Activated naive CD8-positive, alpha-beta T cell treated with anti-CD3 and anti-CD28 coated beads, Interleukin-2, amount 50 U/mL, for 16 hours (primary cell): ENCODE measurements around the gene XXYLT1.

Source experiments
- DNase-seq: peaks from one replicate; pipeline ENCODE4 v3.0.0-alpha.2; 2020; ENCODE audit warnings: low read depth, low spot score

Gene XXYLT1

DNA sequence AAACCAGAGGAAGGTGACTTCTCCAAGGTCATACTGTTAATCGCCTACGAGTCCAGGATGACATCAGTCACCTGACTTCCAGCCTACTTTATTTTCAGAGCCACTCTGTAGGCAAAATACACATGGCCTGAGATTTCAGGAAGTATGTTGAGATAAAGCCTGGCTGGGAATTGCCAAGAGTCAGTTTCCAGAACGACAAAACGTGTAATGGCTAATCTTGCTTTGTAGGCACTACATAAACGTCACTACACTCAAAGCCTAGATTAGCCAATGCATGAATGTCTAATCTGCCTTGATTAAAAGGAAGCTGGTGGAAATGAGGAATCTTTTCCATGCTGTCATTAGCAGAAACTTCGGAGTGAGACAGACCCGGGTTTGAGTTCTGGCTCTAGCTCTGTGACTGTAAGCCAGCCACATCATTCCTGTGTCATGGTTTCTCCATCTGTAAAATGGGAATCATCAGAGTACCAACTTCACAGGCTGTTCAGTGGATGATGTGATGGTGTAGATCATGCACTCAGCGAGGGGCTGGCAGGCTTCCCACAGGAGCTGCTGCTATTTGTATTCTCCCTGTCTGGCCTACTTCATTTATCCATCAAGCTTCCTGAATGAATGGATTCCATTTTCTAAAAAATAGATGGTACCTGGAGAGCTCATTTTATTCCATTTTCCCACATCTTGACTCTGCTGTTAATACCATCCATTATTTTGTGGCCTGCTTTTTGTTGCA, 241.9 kb downstream of the XXYLT1 start:
- DNase-seq: no peak

GRCh38 chr3:195025884-195026200, 245.1 kb downstream of the XXYLT1 start:
- DNase-seq: no peak

- DNase-seq: no peak
These were observed 245.7 kb downstream of the XXYLT1 start for GRCh38 chr3:195025056-195025883.

GRCh38 chr3:195023989-195024388, 247.0 kb downstream of the XXYLT1 start:
- DNase-seq: no peak

DNA sequence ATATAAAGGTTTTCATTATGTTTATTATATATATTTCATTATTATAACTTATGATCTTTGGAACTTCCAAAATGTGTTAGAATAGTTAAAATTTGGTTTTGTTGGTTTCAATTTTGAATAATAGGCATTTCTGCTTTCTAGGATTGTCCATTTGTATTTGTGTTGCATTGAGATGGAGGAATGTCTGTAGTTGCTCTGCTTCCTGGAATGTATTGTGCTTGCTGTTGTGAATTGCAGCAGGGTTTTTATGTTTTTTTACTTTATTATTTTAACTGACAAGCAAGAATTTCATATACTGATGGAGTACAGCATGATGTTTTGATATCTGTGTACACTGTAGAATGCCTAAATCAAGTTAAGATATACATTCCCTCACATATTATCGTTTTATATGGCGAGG, 247.4 kb downstream of the XXYLT1 start:
- no peak for DNase-seq

GRCh38 chr3:195021692-195022091, 249.3 kb downstream of the XXYLT1 start:
- DNase-seq: no peak

DNA sequence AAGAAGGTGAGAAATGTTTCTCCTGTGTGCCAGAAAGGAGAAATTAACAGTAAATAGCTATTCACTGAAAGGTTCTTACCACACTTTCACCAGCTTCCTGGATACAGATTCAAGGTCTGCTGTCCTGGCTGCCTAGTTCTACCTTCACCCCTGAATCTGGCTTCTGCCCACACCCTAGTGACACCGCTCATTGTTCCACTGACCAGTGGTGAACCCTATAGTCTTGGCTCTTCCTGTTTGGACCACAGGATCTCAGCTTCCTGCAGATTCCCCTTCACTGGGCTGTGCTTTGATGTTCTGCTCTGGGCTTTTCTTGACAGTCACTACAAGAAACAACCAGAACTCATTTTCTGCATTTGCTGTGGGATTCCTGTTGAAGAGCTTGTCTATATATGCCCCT, 250.0 kb downstream of the XXYLT1 start:
- no peak for DNase-seq

DNA sequence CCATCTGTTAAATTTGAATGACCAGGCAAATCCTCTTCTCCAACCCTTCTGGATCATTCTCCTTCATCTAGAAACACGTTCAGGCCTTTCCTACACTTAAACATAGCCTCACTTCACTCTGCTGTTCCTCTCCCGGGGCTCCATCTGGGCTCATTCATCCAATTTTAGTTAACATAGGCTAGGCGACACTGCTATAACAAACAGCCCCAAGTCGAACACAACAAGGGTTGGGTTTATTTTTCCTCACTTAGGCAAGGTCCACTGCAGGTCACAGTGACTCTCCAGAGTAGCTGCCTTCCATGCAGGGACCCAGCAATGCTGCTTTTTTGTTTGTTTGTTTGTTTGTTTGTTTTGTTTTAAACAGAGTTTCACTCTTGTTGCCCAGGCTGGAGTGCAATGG, 250.8 kb downstream of the XXYLT1 start:
- no peak for DNase-seq

DNA sequence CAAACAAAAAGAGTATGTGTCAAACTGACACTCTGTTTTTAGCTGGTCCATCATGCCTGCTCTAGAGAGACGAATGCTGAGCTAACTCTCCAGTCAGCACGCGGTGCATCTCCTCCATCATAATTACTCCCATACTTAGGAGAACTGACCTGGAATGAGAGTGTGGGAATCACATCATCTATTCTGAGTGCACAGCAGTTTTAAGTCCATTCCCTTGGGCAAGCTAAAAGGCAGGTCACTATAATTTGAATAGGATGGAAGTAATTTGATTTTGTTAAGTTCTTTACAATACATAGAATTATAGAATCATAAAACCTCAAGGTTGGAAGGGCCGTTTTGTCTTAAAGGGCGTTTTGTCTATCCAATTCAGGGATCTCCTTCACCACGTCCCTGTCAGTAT, 251.6 kb downstream of the XXYLT1 start:
- no peak for DNase-seq
